NB4 (cell line): ENCODE measurements around the gene MAP4.
"Not testable (repeated sequence)": the region's sequence is repeated elsewhere in the genome, so short reads cannot be mapped to it uniquely, and the experiment has no call there.

Source experiments
- MYC ChIP-seq: IDR thresholded peaks from 2 replicates; pipeline ENCODE4 v1.6.1; 2011; ENCODE audit warnings: low read depth, low read length
- POLR2A ChIP-seq: IDR thresholded peaks from 2 replicates; pipeline ENCODE4 v1.6.1; 2011; ENCODE audit warnings: mild to moderate bottlenecking; ENCODE audit not compliant: insufficient read length; ENCODE audit errors: extremely low read depth
- TF ChIP-seq, protein P1 (sequence below): IDR thresholded peaks from one replicate; pipeline ENCODE4 v1.5.1; 2012; ENCODE audit warnings: low read depth, low read length
- TF ChIP-seq, protein P2 (sequence below): IDR thresholded peaks from 2 replicates; pipeline ENCODE4 v1.6.1; 2011; ENCODE audit warnings: low read depth, low read length

DNA sequence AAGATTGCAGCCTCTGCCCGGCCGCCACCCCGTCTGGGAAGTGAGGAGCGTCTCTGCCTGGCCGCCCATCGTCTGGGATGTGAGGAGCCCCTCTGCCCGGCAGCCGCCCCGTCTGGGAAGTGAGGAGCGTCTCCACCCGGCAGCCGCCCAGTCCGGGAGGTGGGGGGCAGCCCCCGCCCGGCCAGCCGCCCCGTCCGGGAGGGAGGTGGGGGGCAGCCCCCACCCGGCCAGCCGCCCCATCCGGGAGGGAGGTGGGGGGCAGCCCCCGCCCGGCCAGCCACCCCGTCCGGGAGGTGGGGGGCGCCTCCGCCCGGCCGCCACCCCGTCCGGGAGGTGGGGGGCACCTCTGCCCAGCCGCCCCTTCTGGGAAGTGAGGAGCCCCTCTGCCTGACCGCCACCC lies 45.4 kb upstream of the MAP4 start:
- TF ChIP-seq, protein P1, sequence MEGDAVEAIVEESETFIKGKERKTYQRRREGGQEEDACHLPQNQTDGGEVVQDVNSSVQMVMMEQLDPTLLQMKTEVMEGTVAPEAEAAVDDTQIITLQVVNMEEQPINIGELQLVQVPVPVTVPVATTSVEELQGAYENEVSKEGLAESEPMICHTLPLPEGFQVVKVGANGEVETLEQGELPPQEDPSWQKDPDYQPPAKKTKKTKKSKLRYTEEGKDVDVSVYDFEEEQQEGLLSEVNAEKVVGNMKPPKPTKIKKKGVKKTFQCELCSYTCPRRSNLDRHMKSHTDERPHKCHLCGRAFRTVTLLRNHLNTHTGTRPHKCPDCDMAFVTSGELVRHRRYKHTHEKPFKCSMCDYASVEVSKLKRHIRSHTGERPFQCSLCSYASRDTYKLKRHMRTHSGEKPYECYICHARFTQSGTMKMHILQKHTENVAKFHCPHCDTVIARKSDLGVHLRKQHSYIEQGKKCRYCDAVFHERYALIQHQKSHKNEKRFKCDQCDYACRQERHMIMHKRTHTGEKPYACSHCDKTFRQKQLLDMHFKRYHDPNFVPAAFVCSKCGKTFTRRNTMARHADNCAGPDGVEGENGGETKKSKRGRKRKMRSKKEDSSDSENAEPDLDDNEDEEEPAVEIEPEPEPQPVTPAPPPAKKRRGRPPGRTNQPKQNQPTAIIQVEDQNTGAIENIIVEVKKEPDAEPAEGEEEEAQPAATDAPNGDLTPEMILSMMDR, result not testable (repeated sequence)
- not testable (repeated sequence) for TF ChIP-seq POLR2A, MYC
- TF ChIP-seq, protein P2, sequence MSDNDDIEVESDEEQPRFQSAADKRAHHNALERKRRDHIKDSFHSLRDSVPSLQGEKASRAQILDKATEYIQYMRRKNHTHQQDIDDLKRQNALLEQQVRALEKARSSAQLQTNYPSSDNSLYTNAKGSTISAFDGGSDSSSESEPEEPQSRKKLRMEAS, result not testable (repeated sequence)
